ENCODE data around the gene LPXN.
A peak's percentile ranks its signal among the peaks of the same experiment; 100 is the strongest.

LPXN gene

GRCh38 chr11:58575377-58576020 is at the start of gene LPXN:
TSS of gene LPXN (minus strand) at chr11:58575856. CDS start at chr11:58575772, 84 bp downstream.
- peak; percentile 53 for DNase-seq (ENCODE audit: low spot score)

GRCh38 chr11:58625086-58625485 is 49.4 kb upstream of the LPXN start:
- DNase-seq (ENCODE audit: low spot score), result no peak

GRCh38 chr11:58622344-58622743 is 46.7 kb upstream of the LPXN start, which contains the start of gene CNTF:
TSS of gene CNTF (plus strand) at chr11:58622665. CDS start at chr11:58622753, 88 bp downstream.
- DNase-seq (ENCODE audit: low spot score), result no peak

- no peak for DNase-seq (ENCODE audit: low spot score)
These were observed 46.1 kb upstream of the LPXN start for GRCh38 chr11:58621586-58622262.

- DNase-seq (ENCODE audit: low spot score), result peak; percentile 19
These were observed 42.4 kb upstream of the LPXN start for GRCh38 chr11:58617976-58618557.

- no peak for DNase-seq (ENCODE audit: low spot score)
These were observed 40.9 kb upstream of the LPXN start for GRCh38 chr11:58616594-58616993.

GRCh38 chr11:58615559-58615958 is 39.9 kb upstream of the LPXN start:
- DNase-seq (ENCODE audit: low spot score), result no peak

GRCh38 chr11:58613228-58613627 is 37.6 kb upstream of the LPXN start:
- no peak for DNase-seq (ENCODE audit: low spot score)

- peak; percentile 47 for DNase-seq (ENCODE audit: low spot score)
These were observed 34.1 kb upstream of the LPXN start for GRCh38 chr11:58609723-58610122.

GRCh38 chr11:58608331-58608730 is 32.7 kb upstream of the LPXN start:
- DNase-seq (ENCODE audit: low spot score), result no peak

GRCh38 chr11:58606930-58607714 is 31.5 kb upstream of the LPXN start:
- DNase-seq (ENCODE audit: low spot score), result no peak

GRCh38 chr11:58600510-58600909 is 24.9 kb upstream of the LPXN start:
- DNase-seq (ENCODE audit: low spot score), result no peak

GRCh38 chr11:58597486-58598144 is 22.0 kb upstream of the LPXN start:
- DNase-seq (ENCODE audit: low spot score), result no peak

- DNase-seq (ENCODE audit: low spot score), result no peak
These were observed 21.0 kb upstream of the LPXN start for GRCh38 chr11:58596621-58597020.

- DNase-seq (ENCODE audit: low spot score), result no peak
These were observed 19.2 kb upstream of the LPXN start for GRCh38 chr11:58594826-58595225.

GRCh38 chr11:58592760-58593472 is 17.3 kb upstream of the LPXN start:
- DNase-seq (ENCODE audit: low spot score), result no peak

GRCh38 chr11:58591659-58592058 is 16.0 kb upstream of the LPXN start:
- no peak for DNase-seq (ENCODE audit: low spot score)

GRCh38 chr11:58586998-58587397 is 11.3 kb upstream of the LPXN start:
- DNase-seq (ENCODE audit: low spot score), result no peak

- DNase-seq (ENCODE audit: low spot score), result no peak
These were observed 6.8 kb upstream of the LPXN start for GRCh38 chr11:58582437-58582836.

GRCh38 chr11:58580311-58580710 is 4.7 kb upstream of the LPXN start:
- no peak for DNase-seq (ENCODE audit: low spot score)

Measured in Ammon's horn (tissue), 1 donor.